ENCODE measurements around the gene C8A.

The C8A gene

DNA sequence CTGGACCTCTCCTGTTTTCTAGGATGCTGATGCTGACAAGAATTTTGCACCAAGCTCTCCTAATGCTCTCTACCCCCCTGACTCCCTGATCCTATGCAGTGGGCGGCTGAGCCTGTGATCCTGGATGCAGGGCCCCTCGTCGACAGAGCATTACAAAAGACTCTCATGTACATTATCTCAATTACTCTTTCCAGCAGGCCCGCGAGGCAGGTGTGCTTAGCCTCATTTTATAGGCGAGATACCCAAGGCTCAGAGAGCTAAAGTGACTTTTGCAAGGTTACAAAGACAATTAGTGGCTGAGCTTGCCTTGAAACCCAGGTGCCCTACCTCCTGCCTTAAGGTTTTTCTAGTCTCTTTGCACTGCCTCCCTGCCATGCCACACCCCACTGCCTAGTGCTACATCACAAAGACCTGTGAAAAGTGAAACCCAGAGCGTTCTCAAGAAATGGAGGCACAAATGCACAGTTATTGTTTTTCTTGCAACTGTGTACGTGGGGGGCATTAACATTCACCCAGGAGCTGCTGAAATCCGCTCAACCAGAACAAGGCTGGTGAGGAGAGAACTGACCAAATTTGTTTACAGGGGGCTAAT is 10.0 kb upstream of the C8A start:
- no peak for DNase-seq
- no peaks in the 10 kb centered on the region for H3K79me1 ChIP-seq (ENCODE audit: low read length)
- no peaks in the 10 kb centered on the region for H3K36me3 ChIP-seq (ENCODE audit: control insufficient read depth in 1 of 2, insufficient read depth in 2 of 2, low read length in 2 of 2)
- peaks cover 3% of the 10 kb centered on the region for H3K9me3 ChIP-seq (ENCODE audit: insufficient read depth, low read depth, low read length)
- no peaks in the 10 kb centered on the region for H3K79me2 ChIP-seq (ENCODE audit: control insufficient read depth, insufficient read depth, low read length, poor library complexity)
- no peak overlapping the region for H3K14ac ChIP-seq (ENCODE audit: low read length)
- H2AK5ac ChIP-seq (ENCODE audit: low read length): no peak overlapping the region
- H2BK5ac ChIP-seq (ENCODE audit: low read depth, low read length, poor library complexity): no peak overlapping the region
- H3K27ac ChIP-seq (ENCODE audit: low read depth, low read length): no peak overlapping the region
- H3K4me1 ChIP-seq (ENCODE audit: control insufficient read depth in 1 of 2, insufficient read depth in 2 of 2, low read length in 2 of 2): no peaks in the 10 kb centered on the region
- no peak overlapping the region for H4K12ac ChIP-seq (ENCODE audit: low read depth, low read length)
- H3K4ac ChIP-seq (ENCODE audit: low read depth, low read length): no peak overlapping the region
- no peak overlapping the region for H2AFZ ChIP-seq (ENCODE audit: insufficient read depth, low read length, poor library complexity)
- H3K27me3 ChIP-seq (ENCODE audit: insufficient read depth, low read length): no peaks in the 10 kb centered on the region
- no peak overlapping the region for H3K23ac ChIP-seq (ENCODE audit: low read length)
- no CpG with 5 or more reads among the region's 9 CpGs for WGBS (ENCODE audit: extremely low coverage, insufficient coverage, insufficient read length)
- no peak overlapping the region for H3K9ac ChIP-seq (ENCODE audit: low read length)
- no peak overlapping the region for H3K4me3 ChIP-seq (ENCODE audit: low read depth, low read length)
- no peak overlapping the region for H2BK12ac ChIP-seq (ENCODE audit: low read length)
- H3K4me2 ChIP-seq (ENCODE audit: low read length): no peak overlapping the region
- no peak overlapping the region for H3K18ac ChIP-seq (ENCODE audit: low read length)
- no peak overlapping the region for H2BK120ac ChIP-seq (ENCODE audit: insufficient read depth, low read length, poor library complexity)
- H4K8ac ChIP-seq (ENCODE audit: low read depth, low read length): no peak overlapping the region
- H4K91ac ChIP-seq (ENCODE audit: low read depth, low read length): no peak overlapping the region

DNA sequence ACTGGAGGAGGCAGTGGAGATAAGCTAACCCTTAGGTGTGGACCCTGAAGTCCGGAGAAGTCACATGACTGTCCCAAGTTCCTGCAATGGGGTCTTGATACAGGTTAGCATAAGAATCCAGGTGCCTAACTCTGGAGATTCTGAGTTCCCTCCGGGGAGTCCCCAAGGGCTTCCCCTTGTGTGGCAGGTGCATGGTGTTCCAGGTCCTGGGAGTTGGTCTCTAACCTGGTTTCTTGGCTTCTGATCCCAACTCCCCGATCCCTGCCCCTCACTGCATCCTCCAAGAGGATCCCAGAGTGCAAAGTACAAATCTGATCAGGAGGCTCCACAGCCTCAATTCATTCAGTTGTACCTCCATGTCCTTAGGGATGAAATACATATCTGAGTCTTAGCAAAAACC is 9.3 kb upstream of the C8A start:
- no peak overlapping the region for H3K9ac ChIP-seq (ENCODE audit: low read length)
- no peak overlapping the region for H2BK12ac ChIP-seq (ENCODE audit: low read length)
- no peak for DNase-seq
- H3K14ac ChIP-seq (ENCODE audit: low read length): no peak overlapping the region
- no peak overlapping the region for H3K18ac ChIP-seq (ENCODE audit: low read length)
- H3K79me2 ChIP-seq (ENCODE audit: control insufficient read depth, insufficient read depth, low read length, poor library complexity): no peaks in the 10 kb centered on the region
- no peaks in the 10 kb centered on the region for H3K27me3 ChIP-seq (ENCODE audit: insufficient read depth, low read length)
- no peak overlapping the region for H4K91ac ChIP-seq (ENCODE audit: low read depth, low read length)
- H4K12ac ChIP-seq (ENCODE audit: low read depth, low read length): no peak overlapping the region
- no peak overlapping the region for H4K8ac ChIP-seq (ENCODE audit: low read depth, low read length)
- WGBS (ENCODE audit: extremely low coverage, insufficient coverage, insufficient read length): no CpG with 5 or more reads among the region's 3 CpGs
- H3K9me3 ChIP-seq (ENCODE audit: insufficient read depth, low read depth, low read length): peaks cover 3% of the 10 kb centered on the region
- H3K36me3 ChIP-seq (ENCODE audit: control insufficient read depth in 1 of 2, insufficient read depth in 2 of 2, low read length in 2 of 2): no peaks in the 10 kb centered on the region
- no peak overlapping the region for H2BK120ac ChIP-seq (ENCODE audit: insufficient read depth, low read length, poor library complexity)
- no peak overlapping the region for H2AK5ac ChIP-seq (ENCODE audit: low read length)
- H3K27ac ChIP-seq (ENCODE audit: low read depth, low read length): no peak overlapping the region
- no peaks in the 10 kb centered on the region for H3K4me1 ChIP-seq (ENCODE audit: control insufficient read depth in 1 of 2, insufficient read depth in 2 of 2, low read length in 2 of 2)
- no peak overlapping the region for H2AFZ ChIP-seq (ENCODE audit: insufficient read depth, low read length, poor library complexity)
- H3K4me3 ChIP-seq (ENCODE audit: low read depth, low read length): peak overlapping the region; percentile 21
- H3K4ac ChIP-seq (ENCODE audit: low read depth, low read length): no peak overlapping the region
- H2BK5ac ChIP-seq (ENCODE audit: low read depth, low read length, poor library complexity): no peak overlapping the region
- no peak overlapping the region for H3K23ac ChIP-seq (ENCODE audit: low read length)
- H3K79me1 ChIP-seq (ENCODE audit: low read length): no peaks in the 10 kb centered on the region
- H3K4me2 ChIP-seq (ENCODE audit: low read length): no peak overlapping the region

DNA sequence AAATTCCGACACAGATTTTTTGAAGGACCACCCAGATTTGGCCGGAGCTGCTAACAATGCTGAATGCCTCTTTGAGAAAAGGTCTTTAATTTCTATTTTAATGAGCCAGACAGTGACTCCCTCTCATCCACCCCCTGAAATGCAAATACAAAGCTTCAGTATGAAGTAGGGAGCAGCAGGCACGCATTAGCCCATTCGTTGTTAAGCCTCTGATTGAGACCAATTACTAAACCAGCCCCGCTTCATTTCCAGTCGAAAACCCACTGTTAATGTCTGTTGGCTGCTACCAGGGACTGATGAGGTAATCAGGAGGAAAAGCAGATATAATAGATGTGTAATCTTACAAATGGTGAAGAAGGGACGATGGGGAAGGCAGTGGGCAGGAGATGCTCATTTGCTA is 4.8 kb upstream of the C8A start:
- Histone ChIP-seq H3K4me1 (ENCODE audit: control insufficient read depth in 1 of 2, insufficient read depth in 2 of 2, low read length in 2 of 2) (no peaks in the 10 kb centered on the region), H3K79me1 (ENCODE audit: low read length) (no peaks in the 10 kb centered on the region), H3K4me2 (ENCODE audit: low read length) (no peak overlapping the region), H3K79me2 (ENCODE audit: control insufficient read depth, insufficient read depth, low read length, poor library complexity) (no peaks in the 10 kb centered on the region), H4K8ac (ENCODE audit: low read depth, low read length) (no peak overlapping the region), H3K14ac (ENCODE audit: low read length) (no peak overlapping the region), H4K91ac (ENCODE audit: low read depth, low read length) (no peak overlapping the region), H3K27me3 (ENCODE audit: insufficient read depth, low read length) (no peaks in the 10 kb centered on the region), H2BK12ac (ENCODE audit: low read length) (no peak overlapping the region), H3K4me3 (ENCODE audit: low read depth, low read length) (no peak overlapping the region), H3K23ac (ENCODE audit: low read length) (no peak overlapping the region), H3K9me3 (ENCODE audit: insufficient read depth, low read depth, low read length) (peaks cover 3% of the 10 kb centered on the region), H4K12ac (ENCODE audit: low read depth, low read length) (no peak overlapping the region), H2AK5ac (ENCODE audit: low read length) (no peak overlapping the region), H3K18ac (ENCODE audit: low read length) (no peak overlapping the region), H3K36me3 (ENCODE audit: control insufficient read depth in 1 of 2, insufficient read depth in 2 of 2, low read length in 2 of 2) (no peaks in the 10 kb centered on the region), H2BK5ac (ENCODE audit: low read depth, low read length, poor library complexity) (no peak overlapping the region), H3K9ac (ENCODE audit: low read length) (no peak overlapping the region), H3K27ac (ENCODE audit: low read depth, low read length) (no peak overlapping the region), H2AFZ (ENCODE audit: insufficient read depth, low read length, poor library complexity) (no peak overlapping the region), H3K4ac (ENCODE audit: low read depth, low read length) (no peak overlapping the region), H2BK120ac (ENCODE audit: insufficient read depth, low read length, poor library complexity) (no peak overlapping the region)
- DNase-seq: no peak
- no CpG with 5 or more reads among the region's 7 CpGs for WGBS (ENCODE audit: extremely low coverage, insufficient coverage, insufficient read length)

DNA sequence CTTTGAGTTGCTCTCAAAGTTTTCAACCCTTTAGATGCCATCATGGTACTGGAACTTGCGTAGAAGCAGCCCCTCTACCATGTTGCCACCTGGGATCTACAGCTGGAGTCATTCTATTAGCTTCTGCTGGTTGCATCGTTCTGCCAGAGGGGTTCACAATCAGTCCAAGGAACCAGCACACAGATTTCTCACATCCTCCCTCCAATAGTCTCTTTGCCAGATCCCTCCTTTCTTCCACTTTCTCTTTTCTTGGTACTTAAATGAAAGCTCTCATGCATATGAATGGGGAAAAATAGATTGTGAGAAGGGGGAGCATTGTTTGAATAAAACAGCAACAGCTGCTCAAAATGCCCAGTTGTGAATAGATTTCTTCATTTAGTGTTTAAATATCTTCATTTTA is 4.2 kb upstream of the C8A start:
- Histone ChIP-seq H3K27me3 (ENCODE audit: insufficient read depth, low read length) (no peaks in the 10 kb centered on the region), H4K8ac (ENCODE audit: low read depth, low read length) (no peak overlapping the region), H4K12ac (ENCODE audit: low read depth, low read length) (no peak overlapping the region)

More for the DNA sequence above, 4.2 kb upstream of the C8A start:
- Histone ChIP-seq H2BK12ac (ENCODE audit: low read length) (no peak overlapping the region), H3K9me3 (ENCODE audit: insufficient read depth, low read depth, low read length) (peaks cover 3% of the 10 kb centered on the region), H3K4me3 (ENCODE audit: low read depth, low read length) (no peak overlapping the region), H2AFZ (ENCODE audit: insufficient read depth, low read length, poor library complexity) (no peak overlapping the region), H4K91ac (ENCODE audit: low read depth, low read length) (no peak overlapping the region), H3K4me1 (ENCODE audit: control insufficient read depth in 1 of 2, insufficient read depth in 2 of 2, low read length in 2 of 2) (no peaks in the 10 kb centered on the region), H3K79me2 (ENCODE audit: control insufficient read depth, insufficient read depth, low read length, poor library complexity) (no peaks in the 10 kb centered on the region), H3K27ac (ENCODE audit: low read depth, low read length) (no peak overlapping the region), H3K9ac (ENCODE audit: low read length) (no peak overlapping the region), H3K79me1 (ENCODE audit: low read length) (no peaks in the 10 kb centered on the region), H3K18ac (ENCODE audit: low read length) (no peak overlapping the region), H3K4me2 (ENCODE audit: low read length) (no peak overlapping the region), H3K36me3 (ENCODE audit: control insufficient read depth in 1 of 2, insufficient read depth in 2 of 2, low read length in 2 of 2) (no peaks in the 10 kb centered on the region), H2BK120ac (ENCODE audit: insufficient read depth, low read length, poor library complexity) (no peak overlapping the region), H2AK5ac (ENCODE audit: low read length) (no peak overlapping the region), H3K23ac (ENCODE audit: low read length) (no peak overlapping the region), H2BK5ac (ENCODE audit: low read depth, low read length, poor library complexity) (no peak overlapping the region), H3K14ac (ENCODE audit: low read length) (no peak overlapping the region), H3K4ac (ENCODE audit: low read depth, low read length) (no peak overlapping the region)
- WGBS (ENCODE audit: extremely low coverage, insufficient coverage, insufficient read length): no CpG with 5 or more reads among the region's 2 CpGs
- no peak for DNase-seq

Measured in trophoblast cell (in vitro differentiated cells and primary cell).